Endothelial cell (in vitro differentiated cells): ENCODE data around the gene RASSF4. TPM values are rescaled to one million over a fixed set of nuclear protein-coding genes. Genes with fewer than 3 reads are reported as not detected.

Experiments used
- DNase-seq: peaks from one replicate; pipeline ENCODE4 v3.0.0; 2021; ENCODE audit warnings: low spot score
- H3K27ac Mint-ChIP-seq: one replicate; pipeline ENCODE4 v1.8.0; 2021; ENCODE audit warnings: mixed read lengths, inconsistent platforms; ENCODE audit not compliant: unreplicated experiment
- H3K27me3 Mint-ChIP-seq: one replicate; pipeline ENCODE4 v1.8.0; 2021; ENCODE audit warnings: mild to moderate bottlenecking, moderate library complexity, mixed read lengths, inconsistent platforms; ENCODE audit not compliant: unreplicated experiment
- H3K36me3 Mint-ChIP-seq: one replicate; pipeline ENCODE4 v1.8.0; 2021; ENCODE audit warnings: mild to moderate bottlenecking, low read depth, mixed read lengths, inconsistent platforms; ENCODE audit not compliant: unreplicated experiment
- H3K4me1 Mint-ChIP-seq: one replicate; pipeline ENCODE4 v1.8.0; 2021; ENCODE audit warnings: mild to moderate bottlenecking, mixed read lengths, inconsistent platforms; ENCODE audit not compliant: unreplicated experiment
- H3K4me3 Mint-ChIP-seq: one replicate; pipeline ENCODE4 v1.8.0; 2021; ENCODE audit warnings: mild to moderate bottlenecking, mixed read lengths, inconsistent platforms; ENCODE audit not compliant: unreplicated experiment
- H3K9me3 Mint-ChIP-seq: one replicate; pipeline ENCODE4 v1.8.0; 2021; ENCODE audit warnings: mixed read lengths, inconsistent platforms; ENCODE audit not compliant: unreplicated experiment
- total RNA-seq: library from RNA; stranded (reverse); fragmentation: NEBNext Ultra II Directional; extraction: Animal tissue kit (Norgen Biotek cat#: 25700); gene quantifications from one replicate; pipeline ENCODE4 v1.2.1, GENCODE V29; 2021; ENCODE audit not compliant: unreplicated experiment
- TF ChIP-seq, protein P1 (sequence below): fragments of 200-600 bp; sonication (generic); IDR thresholded peaks from one replicate; pipeline ENCODE4 v1.5.0; 2021; ENCODE audit warnings: antibody characterized with exemption; ENCODE audit not compliant: unreplicated experiment

RASSF4 gene
- total RNA-seq, 1 donor from 2014 or later = 9.6 TPM

DNA sequence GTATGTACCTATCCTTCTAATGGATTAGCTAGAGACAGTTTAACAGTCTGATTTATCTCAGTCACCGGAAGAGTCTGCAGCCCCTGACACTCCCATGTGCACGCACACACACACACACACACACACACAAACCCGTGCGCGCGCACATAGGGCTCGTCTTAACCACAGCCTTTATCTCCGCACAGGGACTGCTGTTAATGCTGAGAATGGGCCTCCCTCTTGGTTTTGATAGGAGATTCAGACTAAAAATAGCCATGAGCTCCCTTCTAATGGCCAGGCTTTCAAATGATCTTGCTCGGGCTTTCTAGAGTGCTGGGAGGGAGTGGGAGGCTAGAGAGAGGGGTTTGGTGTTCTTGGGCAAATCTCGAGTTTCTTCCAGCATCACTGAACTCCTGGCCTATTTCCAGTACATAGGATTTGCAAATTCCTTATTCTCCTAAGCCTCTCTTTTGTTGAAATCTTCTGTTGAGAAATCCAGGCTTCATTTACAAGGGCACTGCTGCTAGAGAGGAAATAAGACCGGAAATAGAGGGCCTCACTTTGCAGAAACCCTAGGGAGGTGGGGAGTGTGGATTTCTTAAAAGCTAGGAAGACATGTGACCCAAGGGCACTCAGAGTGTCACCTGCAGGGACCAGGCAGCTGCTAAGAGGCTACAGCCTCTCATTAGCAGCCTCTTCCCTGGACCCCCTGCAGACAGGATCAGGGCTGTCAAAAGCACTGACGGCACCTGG, 46.1 kb upstream of the RASSF4 start:
- Mint-ChIP-seq H3K36me3 (peaks cover 8% of the 10 kb centered on the region), H3K27me3 (peaks cover 8% of the 10 kb centered on the region), H3K27ac (no peak overlapping the region), H3K4me3 (no peak overlapping the region), H3K9me3 (no peaks in the 10 kb centered on the region), H3K4me1 (peaks cover 11% of the 10 kb centered on the region)
- no peak for DNase-seq
- TF ChIP-seq, protein P1, sequence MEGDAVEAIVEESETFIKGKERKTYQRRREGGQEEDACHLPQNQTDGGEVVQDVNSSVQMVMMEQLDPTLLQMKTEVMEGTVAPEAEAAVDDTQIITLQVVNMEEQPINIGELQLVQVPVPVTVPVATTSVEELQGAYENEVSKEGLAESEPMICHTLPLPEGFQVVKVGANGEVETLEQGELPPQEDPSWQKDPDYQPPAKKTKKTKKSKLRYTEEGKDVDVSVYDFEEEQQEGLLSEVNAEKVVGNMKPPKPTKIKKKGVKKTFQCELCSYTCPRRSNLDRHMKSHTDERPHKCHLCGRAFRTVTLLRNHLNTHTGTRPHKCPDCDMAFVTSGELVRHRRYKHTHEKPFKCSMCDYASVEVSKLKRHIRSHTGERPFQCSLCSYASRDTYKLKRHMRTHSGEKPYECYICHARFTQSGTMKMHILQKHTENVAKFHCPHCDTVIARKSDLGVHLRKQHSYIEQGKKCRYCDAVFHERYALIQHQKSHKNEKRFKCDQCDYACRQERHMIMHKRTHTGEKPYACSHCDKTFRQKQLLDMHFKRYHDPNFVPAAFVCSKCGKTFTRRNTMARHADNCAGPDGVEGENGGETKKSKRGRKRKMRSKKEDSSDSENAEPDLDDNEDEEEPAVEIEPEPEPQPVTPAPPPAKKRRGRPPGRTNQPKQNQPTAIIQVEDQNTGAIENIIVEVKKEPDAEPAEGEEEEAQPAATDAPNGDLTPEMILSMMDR = no peak

DNA sequence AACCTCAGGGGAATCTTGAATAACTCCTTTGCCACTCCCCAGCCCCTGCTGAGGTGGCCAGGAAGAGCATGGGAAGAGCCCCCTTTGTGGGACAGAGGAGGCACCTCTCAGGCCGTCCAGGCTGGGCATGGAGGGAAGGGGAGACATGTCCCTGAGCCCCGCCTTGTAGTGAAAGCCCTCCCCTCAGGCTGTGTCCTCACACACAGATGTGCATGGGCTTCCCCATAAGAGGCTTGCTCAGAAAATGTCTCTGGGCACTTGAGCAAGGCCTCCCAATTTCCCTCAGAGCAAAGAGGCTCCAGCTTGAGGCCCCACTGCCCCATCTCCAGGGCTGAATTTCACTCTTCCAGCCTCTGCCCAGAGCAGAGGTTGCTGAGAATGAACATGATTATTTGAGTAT, 44.7 kb upstream of the RASSF4 start:
- H3K4me1 Mint-ChIP-seq = peaks cover 9% of the 10 kb centered on the region
- H3K36me3 Mint-ChIP-seq = peaks cover 8% of the 10 kb centered on the region
- no peak for DNase-seq
- H3K27me3 Mint-ChIP-seq = peaks cover 8% of the 10 kb centered on the region
- no peak overlapping the region for H3K4me3 Mint-ChIP-seq
- H3K9me3 Mint-ChIP-seq = no peaks in the 10 kb centered on the region
- TF ChIP-seq, protein P1 = no peak
- no peak overlapping the region for H3K27ac Mint-ChIP-seq

DNA sequence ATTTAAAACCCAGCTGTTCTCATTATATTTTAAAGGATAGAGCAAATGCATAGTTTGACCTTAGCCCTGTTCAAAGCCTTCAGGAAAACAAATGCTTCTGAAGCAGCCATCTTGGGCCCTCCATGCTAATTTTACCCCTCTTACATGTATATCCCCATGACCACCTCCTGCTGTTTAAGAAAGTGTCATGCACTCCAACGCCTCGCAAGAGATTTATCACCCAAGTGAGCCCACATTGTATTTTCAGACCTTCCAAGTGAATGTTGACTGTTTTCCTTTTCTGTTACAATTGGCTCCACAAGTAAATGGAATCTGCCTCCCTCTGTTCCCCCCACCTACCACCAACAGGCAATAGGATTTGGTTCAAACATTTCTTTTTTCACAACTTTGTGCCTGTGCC, 43.2 kb upstream of the RASSF4 start:
- H3K27ac Mint-ChIP-seq = no peak overlapping the region
- peaks cover 4% of the 10 kb centered on the region for H3K27me3 Mint-ChIP-seq
- no peak overlapping the region for H3K4me3 Mint-ChIP-seq
- TF ChIP-seq, protein P1 = no peak
- H3K4me1 Mint-ChIP-seq = peaks cover 3% of the 10 kb centered on the region
- DNase-seq = no peak
- H3K36me3 Mint-ChIP-seq = peaks cover 4% of the 10 kb centered on the region
- no peaks in the 10 kb centered on the region for H3K9me3 Mint-ChIP-seq

DNA sequence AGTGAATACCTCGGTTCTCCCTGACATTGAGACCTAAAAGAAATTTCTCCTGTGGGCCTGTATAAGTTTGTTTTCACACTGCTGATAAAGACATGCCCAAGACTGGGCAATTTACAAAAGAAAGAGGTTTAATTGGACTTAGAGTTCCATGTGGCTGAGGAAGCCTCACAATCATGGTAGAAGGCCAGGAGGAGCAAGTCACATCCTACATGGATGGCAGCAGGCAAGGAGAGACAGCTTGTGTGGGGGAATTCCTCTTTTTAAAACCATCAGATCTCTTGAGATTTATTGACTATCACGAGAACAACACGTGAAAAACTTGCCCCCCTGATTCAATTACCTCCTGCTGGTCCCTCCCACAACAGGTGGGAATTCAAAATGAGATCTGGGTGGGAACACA, 41.8 kb upstream of the RASSF4 start:
- Mint-ChIP-seq H3K9me3 (no peaks in the 10 kb centered on the region), H3K27ac (no peak overlapping the region), H3K27me3 (peaks cover 4% of the 10 kb centered on the region), H3K4me1 (peaks cover 3% of the 10 kb centered on the region), H3K4me3 (no peak overlapping the region), H3K36me3 (peaks cover 4% of the 10 kb centered on the region)
- TF ChIP-seq, protein P1 = no peak
- DNase-seq = no peak

DNA sequence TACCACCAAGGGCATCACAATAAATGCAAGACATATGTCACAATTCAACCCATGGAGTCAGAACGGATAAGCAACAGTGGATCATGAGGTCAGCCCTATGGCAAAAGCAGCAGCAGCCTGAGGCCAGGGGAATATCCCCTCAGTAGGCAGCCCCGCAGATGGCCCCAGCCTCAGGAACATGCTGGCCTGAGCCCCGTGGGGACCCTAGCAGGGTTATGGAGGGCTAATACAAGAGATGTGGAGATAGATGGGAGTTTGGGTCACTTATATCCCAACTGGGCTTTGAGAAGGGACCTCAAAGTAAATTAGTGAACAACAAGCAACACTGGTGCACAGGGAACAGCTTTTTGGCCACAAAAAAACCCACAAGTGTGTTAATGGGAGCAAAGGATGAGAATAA, 39.4 kb upstream of the RASSF4 start:
- no peak overlapping the region for H3K27ac Mint-ChIP-seq
- H3K9me3 Mint-ChIP-seq = no peaks in the 10 kb centered on the region
- TF ChIP-seq, protein P1 = no peak
- no peak overlapping the region for H3K4me3 Mint-ChIP-seq
- H3K27me3 Mint-ChIP-seq = peaks cover 1% of the 10 kb centered on the region
- DNase-seq = no peak
- peaks cover 4% of the 10 kb centered on the region for H3K36me3 Mint-ChIP-seq
- H3K4me1 Mint-ChIP-seq = no peaks in the 10 kb centered on the region
